HG02840 (cell line): Measurements from ENCODE around the gene C3orf52.

Source experiments
- ATAC-seq: cut with Tn5 transposase; IDR thresholded peaks from one replicate; pipeline ENCODE4 v1.9.1; 2021; ENCODE audit warnings: mild to moderate bottlenecking, moderate library complexity, moderate number of reproducible peaks; ENCODE audit not compliant: unreplicated experiment, low FRiP score

Gene C3orf52

DNA sequence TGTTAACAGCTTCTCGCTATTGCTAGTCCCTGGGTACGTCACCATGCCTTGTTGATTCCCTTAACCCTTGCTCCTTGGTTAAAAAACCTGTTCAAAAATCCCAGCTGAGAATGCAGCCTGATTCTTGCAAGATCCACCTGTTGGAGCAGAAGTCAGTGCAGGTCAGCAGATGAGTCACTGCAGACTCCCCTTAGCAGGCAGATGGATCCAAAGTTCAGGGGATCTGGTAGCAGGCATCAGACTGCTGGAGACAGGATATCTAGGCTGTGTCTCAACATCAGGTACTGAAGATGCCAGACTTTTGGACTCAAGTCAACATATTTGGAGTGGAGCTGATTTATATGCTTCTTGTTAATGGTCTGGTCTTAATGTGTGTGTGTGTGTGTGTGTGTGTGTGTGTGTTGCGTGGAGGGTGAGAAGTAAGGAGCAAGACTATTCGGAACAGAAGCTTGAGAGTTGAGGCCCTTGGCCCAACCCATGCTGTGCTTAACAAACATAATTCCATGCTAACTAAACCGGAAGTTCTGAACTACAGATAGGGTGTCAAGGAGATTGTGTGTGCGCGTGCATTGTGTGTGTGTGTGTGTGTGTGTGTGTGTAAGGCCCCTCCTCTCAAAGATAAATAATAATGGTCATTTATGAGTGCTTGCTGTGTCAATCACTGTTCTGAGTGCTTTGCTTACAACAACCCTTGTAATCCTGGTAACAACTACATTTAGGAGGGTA lies 1.0 kb upstream of the C3orf52 start:
- no peak for ATAC-seq

GRCh38 chr3:112085735-112086075 lies 484 bp upstream of the C3orf52 start:
- peak; percentile 5 for ATAC-seq

GRCh38 chr3:112086875-112087524 lies 811 bp downstream of the C3orf52 start:
- no peak for ATAC-seq

- no peak for ATAC-seq
Observed at GRCh38 chr3:112087746-112088145, 1.6 kb downstream of the C3orf52 start.

DNA sequence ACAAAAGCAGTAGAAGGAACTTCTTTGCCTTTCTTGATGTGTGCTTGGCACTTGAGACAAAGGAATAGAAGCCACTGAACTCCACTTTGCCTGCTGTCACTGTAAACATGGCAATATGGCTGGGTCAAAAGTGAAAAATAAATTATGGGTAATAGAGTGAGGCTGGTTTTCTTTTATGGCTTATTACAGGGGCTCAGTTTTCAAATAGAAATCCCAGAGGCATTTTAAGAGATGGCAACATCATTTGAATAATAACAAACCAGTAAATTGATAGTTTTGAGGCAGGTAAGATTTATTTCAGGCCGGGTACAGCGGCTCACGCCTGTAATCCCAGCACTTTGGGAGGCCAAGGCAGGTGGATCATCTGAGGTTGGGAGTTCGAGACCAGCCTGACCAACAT lies 2.8 kb downstream of the C3orf52 start:
- ATAC-seq = no peak

GRCh38 chr3:112089956-112090886 lies 4.0 kb downstream of the C3orf52 start:
- ATAC-seq = no peak

- no peak for ATAC-seq
Observed at GRCh38 chr3:112090887-112091586, 4.8 kb downstream of the C3orf52 start.

GRCh38 chr3:112092496-112093179 lies 6.4 kb downstream of the C3orf52 start:
- no peak for ATAC-seq

GRCh38 chr3:112093180-112093522 lies 7.0 kb downstream of the C3orf52 start:
- no peak for ATAC-seq

GRCh38 chr3:112095731-112096130 lies 9.5 kb downstream of the C3orf52 start:
- ATAC-seq = no peak

DNA sequence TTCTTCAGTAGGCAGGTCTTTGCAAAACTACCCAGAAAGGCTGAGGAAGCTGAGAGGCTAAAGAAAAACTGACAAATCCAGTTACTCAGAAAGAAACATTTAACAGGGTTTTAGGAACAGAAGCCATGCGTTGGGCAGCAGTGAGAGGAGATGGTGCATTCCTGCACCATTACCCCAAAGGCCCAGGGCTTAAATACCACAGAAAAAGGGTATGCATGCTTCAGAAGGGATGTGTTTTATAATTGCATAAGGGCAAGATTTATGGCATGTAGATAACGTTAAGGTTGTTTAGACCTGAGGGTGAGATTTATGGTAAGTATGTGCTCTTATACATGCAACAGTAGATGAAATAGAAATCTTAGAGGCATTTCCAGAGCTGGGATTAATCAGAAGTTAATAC lies 10.0 kb downstream of the C3orf52 start:
- ATAC-seq = no peak

- no peak for ATAC-seq
Observed at GRCh38 chr3:112097378-112097777, 11.2 kb downstream of the C3orf52 start.

DNA sequence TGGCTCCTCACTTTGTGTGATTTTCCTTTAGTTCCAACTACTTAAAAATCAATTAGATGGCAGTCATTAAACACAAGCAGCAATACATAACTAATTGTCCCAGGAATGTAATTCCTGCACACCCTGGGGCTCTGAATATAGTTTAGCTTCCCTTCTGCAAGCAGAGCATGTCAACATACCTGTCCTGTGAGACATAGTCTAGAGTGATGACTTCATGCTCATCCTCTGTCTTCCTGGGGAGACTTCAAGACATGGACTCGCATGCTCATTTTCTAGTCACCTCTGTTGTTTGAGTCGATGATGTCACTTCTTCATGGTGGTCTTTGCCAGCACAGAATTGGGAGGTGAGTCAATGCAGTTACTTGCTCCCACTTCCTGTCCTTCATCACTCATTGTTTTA lies 15.7 kb downstream of the C3orf52 start:
- no peak for ATAC-seq

- no peak for ATAC-seq
Observed at GRCh38 chr3:112104774-112105173, 18.6 kb downstream of the C3orf52 start.

- ATAC-seq = no peak
Observed at GRCh38 chr3:112109322-112109721, 23.1 kb downstream of the C3orf52 start.

GRCh38 chr3:112111785-112112402 lies 25.7 kb downstream of the C3orf52 start:
- peak; percentile 40 for ATAC-seq

GRCh38 chr3:112114576-112115160 lies 28.5 kb downstream of the C3orf52 start:
- ATAC-seq = no peak

GRCh38 chr3:112115161-112115739 lies 29.1 kb downstream of the C3orf52 start:
- peak; percentile 38 for ATAC-seq

GRCh38 chr3:112115806-112116383 lies 29.7 kb downstream of the C3orf52 start:
- no peak for ATAC-seq
